Progenitor cell of endocrine pancreas (in vitro differentiated cells): ENCODE measurements around the gene SEMA3G. TPM values are rescaled to one million over a fixed set of nuclear protein-coding genes. Genes with fewer than 3 reads are reported as not detected.

Experiments used
- DNase-seq: peaks from one replicate; pipeline ENCODE4 v3.0.0; 2021; ENCODE audit warnings: low spot score; ENCODE audit not compliant: unreplicated experiment
- H3K27ac Mint-ChIP-seq: 2 replicates; pipeline ENCODE4 v1.8.0; 2021; ENCODE audit warnings: mild to moderate bottlenecking, moderate library complexity, mixed read lengths
- H3K27me3 Mint-ChIP-seq: 2 replicates; pipeline ENCODE4 v1.8.0; 2021; ENCODE audit warnings: mixed read lengths
- H3K36me3 Mint-ChIP-seq: 2 replicates; pipeline ENCODE4 v1.8.0; 2022; ENCODE audit warnings: mixed read lengths; ENCODE audit not compliant: insufficient read depth
- H3K4me1 Mint-ChIP-seq: 2 replicates; pipeline ENCODE4 v1.8.0; 2021; ENCODE audit warnings: low read depth, mixed read lengths
- H3K4me3 Mint-ChIP-seq: 2 replicates; pipeline ENCODE4 v1.8.0; 2021; ENCODE audit warnings: low read depth, mild to moderate bottlenecking, moderate library complexity, mixed read lengths
- H3K9me3 Mint-ChIP-seq: 2 replicates; pipeline ENCODE4 v1.8.0; 2021; ENCODE audit warnings: low read depth, mixed read lengths
- CTCF ChIP-seq: fragments of 200-600 bp; sonication (generic); IDR thresholded peaks from one replicate; pipeline ENCODE4 v1.5.0; 2021; ENCODE audit warnings: antibody characterized with exemption, mild to moderate bottlenecking; ENCODE audit not compliant: unreplicated experiment
- total RNA-seq: library from RNA; stranded (reverse); gene quantifications from 2 replicates; pipeline ENCODE4 v1.2.1, GENCODE V29; 2021

The SEMA3G gene
- total RNA-seq, 1 donor from 2014 or later = 0.79 TPM

DNA sequence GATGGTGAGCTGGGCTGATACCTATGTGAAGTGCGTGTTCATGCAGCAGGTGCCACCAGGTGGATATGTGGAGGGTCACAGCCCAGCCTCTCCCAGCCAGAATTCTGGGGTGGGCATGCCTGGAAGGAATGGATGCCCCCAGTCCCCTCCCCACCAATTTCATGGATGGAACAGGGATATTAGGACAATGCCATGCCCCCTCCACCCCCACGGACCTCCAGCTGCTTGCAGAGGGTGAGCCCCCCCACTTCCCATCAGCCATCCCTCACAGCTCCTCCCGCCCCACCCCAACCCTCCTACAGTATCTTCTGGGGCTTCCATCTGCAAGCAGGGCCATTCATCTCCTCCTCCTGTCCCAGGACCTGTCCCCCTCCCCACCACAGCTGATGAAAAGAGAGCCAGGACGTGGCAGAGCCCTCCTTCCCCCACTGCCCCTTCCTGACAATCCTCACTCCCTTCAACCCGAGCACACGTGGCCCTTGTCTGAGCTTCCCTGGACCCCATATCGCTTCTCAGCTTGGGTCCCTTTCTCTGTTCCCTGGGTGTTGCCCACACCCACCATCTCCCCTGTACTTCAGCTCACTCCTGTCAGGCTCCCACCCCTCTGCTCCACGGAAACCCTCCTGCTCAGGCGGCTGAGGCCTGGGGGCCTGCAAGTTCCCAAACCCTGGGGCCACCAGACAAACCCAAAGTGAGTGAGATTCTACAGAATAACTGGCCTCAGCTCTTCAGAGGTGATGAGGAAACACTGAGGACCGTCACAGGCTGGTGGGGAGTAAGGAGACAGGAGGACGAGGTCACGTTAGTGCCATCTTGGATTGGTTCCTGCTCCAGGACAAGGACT lies 2.8 kb upstream of the SEMA3G start:
- Mint-ChIP-seq H3K9me3 (no peaks in the 10 kb centered on the region), H3K27me3 (peaks cover 8% of the 10 kb centered on the region), H3K4me1 (peaks cover 3% of the 10 kb centered on the region), H3K4me3 (no peak overlapping the region), H3K27ac (no peak overlapping the region), H3K36me3 (no peaks in the 10 kb centered on the region)
- no peak for TF ChIP-seq CTCF
- no peak for DNase-seq

DNA sequence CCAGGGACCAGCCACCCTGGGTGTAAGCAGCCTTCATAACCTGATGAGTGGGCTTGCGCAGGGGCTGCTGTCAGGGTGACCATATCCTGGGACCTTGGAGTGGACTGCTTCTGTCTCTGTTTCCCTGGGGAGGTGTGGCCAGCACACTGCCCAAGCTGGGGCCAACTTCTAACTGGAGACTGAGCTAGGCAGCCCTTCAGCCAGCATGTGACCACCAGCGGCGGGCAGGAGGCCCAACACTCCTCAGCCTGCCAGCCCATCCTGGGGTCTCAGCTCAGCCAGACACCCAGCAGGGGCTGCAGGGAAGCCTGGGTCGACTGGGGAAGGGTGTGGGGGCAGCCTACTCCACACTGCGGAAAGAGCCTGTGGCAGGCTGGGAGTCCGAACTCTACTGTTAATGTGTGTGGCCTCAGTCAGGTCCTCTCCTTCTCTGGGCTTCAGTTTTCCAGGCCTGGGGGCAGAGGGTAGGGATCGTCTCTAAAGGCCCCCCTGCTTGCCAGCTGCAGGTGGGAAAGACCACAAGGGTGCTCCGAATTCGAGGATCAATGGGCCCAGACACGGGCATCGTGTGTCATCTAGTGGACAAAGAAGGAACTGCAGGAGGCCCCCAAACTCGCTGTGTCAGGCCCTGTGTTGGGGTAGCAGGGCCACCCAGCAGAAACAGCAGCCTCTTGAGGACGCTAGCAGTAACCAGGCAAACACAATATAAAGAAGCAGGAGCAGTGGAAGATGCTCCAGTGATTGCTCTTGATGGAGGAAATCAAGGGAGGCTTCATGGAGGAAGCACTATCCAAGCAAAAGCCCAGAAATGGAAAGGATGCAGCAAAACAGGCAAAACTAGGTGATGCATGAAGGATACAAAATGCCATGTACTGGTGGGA lies 2.0 kb upstream of the SEMA3G start:
- H3K27ac Mint-ChIP-seq = peak overlapping the region; percentile 79

GRCh38 chr3:52446042-52446441 lies 1.1 kb upstream of the SEMA3G start:
- Mint-ChIP-seq H3K27me3 (peaks cover 8% of the 10 kb centered on the region), H3K9me3 (no peaks in the 10 kb centered on the region), H3K4me1 (peaks cover 3% of the 10 kb centered on the region), H3K27ac (no peak overlapping the region), H3K36me3 (no peaks in the 10 kb centered on the region), H3K4me3 (no peak overlapping the region)
- no peak for DNase-seq
- no peak for TF ChIP-seq CTCF

More for the DNA sequence above, 2.0 kb upstream of the SEMA3G start:
- Mint-ChIP-seq H3K4me1 (peaks cover 3% of the 10 kb centered on the region), H3K4me3 (no peak overlapping the region), H3K27me3 (peaks cover 8% of the 10 kb centered on the region), H3K36me3 (no peaks in the 10 kb centered on the region), H3K9me3 (no peaks in the 10 kb centered on the region)
- TF ChIP-seq CTCF = peak; percentile 95
- DNase-seq = peak; percentile 65

DNA sequence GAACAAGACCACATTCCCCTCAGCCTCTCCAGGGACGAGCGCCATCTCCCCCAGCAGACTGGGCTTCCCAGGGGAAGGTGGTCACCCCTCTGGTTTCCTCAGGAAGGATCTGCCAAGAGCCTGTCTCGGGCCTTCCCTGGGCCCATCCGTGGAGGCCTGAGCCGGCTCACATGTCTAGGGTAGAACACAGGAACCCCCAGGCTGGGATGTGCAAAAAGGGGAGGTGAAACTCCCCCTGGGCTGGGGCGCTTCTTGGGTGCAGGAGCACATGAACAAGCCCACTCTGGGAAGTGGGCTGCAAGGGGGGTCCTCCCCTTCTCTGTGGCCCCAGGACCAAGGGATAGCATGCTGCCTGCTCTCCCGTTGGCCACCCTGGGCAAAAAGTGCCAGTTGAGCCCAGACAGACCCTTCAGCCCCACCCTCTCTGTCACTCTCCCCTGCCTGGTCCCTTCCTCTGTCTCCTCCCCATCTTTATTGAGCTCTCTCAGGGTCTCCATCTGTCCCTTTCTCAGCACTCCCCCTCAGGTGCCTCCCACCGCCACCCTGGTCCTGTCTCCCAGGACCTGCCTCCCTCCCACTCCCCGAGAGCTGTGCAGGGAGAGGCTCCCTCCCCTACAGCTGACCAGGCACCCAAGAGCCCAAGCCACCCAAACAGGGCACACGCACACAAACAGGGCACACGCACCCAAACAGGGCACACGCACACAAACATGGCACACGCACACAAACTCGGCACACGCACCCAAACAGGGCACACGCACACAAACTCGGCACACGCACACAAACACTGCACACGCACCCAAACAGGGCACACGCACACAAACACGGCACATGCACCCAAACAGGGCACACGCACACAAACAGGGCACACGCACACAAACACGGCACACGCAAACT lies 864 bp downstream of the SEMA3G start:
- TF ChIP-seq CTCF = no peak
- Mint-ChIP-seq H3K27ac (no peak overlapping the region), H3K9me3 (no peaks in the 10 kb centered on the region), H3K27me3 (peaks cover 8% of the 10 kb centered on the region), H3K4me1 (peaks cover 3% of the 10 kb centered on the region), H3K4me3 (no peak overlapping the region), H3K36me3 (no peaks in the 10 kb centered on the region)
- no peak for DNase-seq
